T-helper 22 cell (primary cell): ENCODE measurements around the gene RBM10.

Source experiments
- DNase-seq: peaks from one replicate; pipeline ENCODE4 v3.0.0-alpha.2; 2020; ENCODE audit warnings: low read depth

The RBM10 gene

DNA sequence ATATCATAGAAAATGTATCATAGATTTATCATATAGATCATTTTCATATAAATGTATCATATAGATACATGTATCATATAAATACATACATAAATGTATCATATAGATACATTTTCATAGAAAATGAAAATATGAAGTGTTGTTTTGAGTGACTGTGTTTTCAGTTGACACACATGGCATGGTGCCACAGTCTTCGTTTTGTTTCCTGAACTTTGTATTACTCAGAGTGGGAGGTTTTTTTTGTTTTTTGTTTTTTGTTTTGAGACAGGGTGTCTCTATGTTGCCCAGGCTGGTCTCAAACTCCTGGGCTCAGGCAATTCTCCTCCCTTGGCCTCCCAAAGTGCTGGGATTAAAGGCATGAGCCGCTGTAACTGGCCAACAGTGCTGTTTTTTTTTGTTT, 3.9 kb downstream of the RBM10 start:
- no peak for DNase-seq

DNA sequence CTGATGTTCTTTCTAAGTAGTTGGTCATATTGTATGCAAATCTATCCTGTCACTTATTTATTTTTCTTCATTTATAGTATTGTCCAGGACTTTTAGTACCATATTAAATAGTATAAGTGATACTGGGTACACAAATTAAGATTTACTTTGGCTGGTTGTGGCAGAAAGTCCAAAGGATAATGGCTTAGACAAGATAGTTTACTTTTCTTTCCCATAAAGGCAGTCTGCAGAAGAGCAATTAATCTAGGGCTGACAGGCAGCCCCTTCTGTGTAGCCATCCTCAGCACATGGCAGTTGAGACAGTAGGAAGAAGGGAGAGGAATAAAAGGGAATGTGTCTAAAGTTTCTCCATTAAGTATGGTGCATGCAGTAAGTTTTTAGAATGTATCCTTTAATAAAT, 6.4 kb downstream of the RBM10 start:
- no peak for DNase-seq

DNA sequence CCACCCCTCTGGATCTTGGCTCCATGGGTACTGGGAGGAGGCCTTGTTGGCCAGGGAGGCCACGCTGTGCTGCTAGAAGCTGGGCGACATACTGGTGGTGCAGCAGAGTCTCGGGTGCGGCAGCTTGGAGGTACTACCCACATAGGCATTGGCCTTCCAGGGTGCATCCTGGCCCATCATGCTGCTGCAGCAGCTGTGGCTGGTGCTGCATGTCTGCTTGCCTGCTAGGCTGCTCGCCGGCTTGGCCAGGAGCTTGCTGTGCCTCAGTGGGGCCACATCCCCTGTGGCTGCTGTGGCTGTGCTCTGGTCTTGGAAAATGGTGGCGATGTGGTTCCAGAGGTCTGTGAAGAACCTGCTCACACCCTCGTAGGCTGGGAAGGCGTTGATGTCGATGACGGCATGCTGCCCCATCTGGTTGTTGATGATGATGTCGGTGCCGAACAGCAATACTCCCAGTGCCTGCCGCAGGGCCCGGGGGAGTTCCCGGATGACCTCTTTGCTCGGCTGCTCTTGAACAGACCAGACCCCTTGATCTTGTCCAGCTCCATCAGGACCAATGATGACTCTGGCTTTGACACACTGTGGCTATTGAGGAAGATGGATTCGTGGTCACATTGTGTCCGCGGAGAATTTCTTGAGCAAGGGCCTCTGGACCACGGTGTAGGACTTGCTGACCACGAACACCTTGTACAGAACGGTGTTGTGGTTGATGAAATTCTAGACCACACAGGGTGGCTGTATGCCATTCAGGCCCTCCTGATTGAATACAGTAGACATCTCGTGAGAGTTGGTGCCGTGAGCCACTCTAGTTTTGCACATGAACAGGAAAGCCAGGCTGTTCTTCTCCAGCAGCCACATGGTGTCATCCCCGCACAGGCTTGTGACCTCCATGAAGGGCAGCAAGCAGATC, 11.8 kb downstream of the RBM10 start:
- no peak for DNase-seq

DNA sequence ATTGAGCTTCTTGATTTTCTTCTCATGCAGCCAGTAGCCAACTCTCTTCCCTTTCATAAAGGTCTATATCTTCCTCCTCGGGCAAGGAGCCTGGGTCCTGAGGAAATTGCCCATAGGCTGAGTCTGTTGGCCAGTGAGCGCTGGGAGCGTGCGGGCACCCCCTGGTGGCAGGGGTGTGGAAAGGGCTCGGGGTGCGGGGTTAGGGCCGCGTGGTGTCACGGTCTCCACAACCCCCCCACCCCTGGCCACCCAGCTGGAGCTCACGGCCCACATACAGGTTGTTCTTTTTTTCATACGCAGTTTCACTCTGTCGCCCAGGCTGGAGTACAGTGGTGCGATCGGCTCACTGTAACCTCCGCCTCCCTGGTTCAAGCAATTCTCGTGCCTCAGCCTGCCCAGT, 13.1 kb downstream of the RBM10 start:
- no peak for DNase-seq

DNA sequence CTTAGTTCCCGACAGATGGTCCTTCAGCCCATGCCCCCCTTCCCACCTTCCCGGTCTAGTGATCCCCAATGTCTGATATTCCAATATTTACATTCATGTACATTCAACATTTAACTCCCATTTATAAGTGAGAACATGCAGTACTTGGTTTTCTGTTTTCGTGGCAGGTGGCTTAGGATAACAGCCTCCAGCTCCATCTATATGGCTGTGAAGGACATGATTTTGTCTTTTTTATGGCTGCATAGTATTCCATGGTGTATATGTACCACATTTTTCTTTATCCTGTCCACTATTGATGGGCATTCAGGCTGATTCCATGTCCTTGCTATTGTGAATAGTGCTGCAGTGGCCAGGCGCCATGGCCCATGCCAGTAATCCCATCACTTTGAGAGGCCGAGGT, 13.8 kb downstream of the RBM10 start:
- DNase-seq = no peak

DNA sequence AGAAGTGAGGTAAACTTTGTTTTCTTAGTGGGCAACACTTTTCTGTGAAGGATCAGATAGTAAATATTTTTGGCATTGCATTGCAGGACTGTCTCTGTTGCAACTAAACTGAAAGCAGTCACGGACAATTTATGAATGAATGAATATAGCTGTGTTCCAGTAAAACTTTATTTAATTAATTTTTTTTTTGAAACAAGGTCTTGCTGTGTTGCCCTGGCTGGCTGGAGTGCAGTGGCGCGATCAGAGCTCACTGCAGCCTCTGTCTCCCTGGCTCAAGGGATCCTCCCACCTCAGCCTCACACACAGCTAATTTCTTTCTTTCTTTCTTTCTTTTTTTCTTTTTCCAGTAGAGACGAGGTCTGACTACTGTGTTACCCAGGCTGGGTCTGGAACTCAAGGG, 15.8 kb downstream of the RBM10 start:
- no peak for DNase-seq

DNA sequence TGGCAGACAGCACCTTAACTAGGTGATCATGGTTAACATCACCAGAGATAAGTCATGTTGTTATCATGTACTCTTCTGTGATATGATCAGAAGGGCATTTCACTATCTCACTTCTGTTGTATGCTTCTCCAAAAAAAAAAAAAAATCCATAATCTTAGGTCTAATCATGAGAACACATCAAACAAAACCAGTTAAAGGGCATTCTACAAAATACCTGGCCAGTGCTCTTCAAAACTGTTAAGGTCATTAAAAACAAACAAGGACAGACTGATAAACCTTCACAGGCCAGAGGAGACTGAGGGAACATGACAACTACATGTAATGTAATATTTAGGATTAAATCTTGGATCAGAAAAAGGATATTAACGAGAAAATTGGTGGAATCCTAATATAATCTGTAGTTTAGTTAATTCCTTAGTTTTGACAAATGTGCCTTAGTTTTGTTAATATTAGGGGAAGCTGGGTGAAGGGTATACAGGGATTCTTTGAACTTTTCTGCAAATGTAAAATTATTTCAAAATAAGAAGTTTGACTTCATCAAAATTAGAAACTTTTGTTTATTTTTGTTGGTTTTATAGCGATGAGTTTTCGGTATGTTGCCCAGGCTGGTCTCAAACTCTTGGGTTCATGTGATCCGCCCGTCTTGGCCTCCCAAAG, 18.0 kb downstream of the RBM10 start:
- DNase-seq = no peak

DNA sequence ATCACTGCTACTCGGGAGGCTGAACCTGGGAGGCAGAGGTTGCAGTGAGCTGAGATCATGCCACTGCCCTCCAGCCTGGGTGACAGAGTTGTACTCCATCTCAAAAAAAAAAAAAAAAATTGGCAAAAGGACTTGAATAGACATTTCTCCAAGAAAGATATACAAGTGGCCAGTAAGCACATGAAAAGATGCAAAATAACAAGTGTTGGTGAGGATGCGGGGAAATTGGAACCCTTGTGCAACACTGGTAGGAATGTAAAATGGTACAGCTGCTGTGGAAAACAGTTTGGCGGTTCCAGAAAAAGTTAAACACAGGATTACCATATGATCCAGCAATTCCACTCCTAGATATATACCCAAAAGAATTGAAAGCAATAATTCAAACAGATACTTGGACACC, 19.4 kb downstream of the RBM10 start:
- no peak for DNase-seq

DNA sequence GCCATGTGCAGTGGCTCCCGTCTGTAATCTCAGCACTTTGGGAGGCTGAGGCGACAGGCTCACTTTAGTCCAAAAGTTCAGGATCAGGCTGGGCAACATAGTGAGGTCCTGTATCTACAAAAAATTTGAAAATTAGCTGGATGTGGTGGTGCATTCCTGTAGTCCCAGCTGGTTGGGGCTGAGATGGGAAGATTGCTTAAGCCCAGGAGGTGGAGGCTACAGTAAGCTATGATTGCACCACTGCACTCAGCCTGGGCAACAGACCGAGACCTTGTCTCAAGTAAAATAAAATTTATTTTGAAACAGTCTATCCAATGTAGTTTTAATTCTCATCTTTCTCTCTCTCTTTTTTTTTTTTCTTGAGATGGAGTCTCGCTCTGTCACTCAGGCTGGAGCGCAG, 21.1 kb downstream of the RBM10 start:
- no peak for DNase-seq

DNA sequence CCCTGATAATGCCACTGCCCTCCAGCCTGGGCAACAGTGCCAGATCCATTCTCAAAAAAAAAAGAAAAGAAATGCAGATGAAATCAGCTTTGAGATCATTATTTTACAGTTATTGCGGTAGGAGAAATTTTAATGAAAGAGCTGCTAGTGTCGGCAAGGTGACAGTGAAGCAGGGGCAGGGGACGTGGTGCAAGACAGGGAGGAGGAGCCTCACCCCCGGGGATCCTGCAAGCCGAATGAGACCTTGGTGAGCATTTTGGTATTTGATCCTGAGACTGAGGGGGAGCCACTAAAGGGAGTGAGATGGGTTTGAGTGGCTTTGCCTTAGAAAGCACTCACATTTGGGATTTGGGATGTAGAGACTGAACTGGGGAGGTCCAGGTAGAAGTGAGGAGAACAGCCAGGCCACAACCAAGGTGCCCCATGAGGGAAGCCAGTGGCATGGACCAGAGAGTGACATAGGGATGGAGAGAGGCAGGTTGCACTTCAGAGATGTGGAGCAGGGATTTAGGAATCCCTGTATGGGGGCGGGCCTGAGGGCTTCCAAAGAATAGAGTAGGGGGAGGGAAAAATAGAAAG, 23.6 kb downstream of the RBM10 start:
- no peak for DNase-seq

DNA sequence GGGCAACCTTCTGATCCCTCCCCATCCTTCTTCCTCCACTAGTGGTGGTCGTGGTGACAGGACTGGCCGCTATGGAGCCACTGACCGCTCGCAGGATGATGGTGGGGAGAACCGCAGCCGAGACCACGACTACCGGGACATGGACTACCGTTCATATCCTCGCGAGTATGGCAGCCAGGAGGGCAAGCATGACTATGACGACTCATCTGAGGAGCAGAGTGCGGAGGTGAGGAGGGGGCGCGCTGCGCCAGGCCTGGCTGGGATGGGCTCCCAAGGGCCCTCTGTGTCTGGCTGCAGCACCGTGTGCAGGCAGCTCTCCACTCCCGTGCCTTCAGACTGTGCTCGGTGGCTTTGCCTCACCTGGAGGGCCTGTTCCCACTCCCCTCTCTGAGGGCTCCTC, 24.3 kb downstream of the RBM10 start:
- no peak for DNase-seq

DNA sequence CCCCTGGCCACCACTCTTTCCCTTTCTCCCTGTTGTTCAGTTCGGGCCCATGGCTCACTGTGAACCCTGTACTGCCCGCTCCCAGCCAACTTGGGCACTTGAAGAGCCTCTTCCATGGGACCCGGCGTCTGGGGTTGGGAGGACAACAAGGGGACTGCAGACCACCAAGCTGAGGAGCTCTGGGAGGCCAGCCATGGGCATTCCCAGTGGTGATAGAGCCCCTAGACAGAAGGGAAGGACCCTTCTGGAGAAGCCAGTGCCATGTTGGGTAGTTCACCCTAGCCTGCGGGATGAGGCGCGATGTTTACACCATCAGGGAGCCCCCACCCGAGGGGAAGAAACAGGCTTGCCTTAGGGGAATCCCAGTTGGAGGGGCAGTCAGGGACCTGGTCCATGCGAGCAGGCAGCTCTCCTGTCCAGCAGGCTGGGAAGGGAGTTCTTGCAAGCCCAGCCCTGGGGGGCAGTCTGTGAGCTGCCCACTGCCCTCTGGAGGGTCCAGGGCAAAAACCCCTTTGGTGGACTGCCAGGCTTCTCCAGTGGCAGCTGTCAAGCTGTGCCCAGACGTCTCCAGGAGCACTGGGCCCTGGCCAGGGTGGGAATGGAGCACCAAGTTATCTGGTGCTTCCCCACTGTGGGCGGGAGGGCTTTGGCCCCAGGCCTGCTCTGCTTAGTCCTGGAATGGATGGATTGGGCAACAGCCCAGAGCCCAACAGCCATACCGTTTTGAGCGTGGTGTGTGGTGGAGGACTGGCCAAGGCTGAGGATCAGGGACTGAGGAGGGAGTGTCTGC, 24.9 kb downstream of the RBM10 start:
- no peak for DNase-seq

DNA sequence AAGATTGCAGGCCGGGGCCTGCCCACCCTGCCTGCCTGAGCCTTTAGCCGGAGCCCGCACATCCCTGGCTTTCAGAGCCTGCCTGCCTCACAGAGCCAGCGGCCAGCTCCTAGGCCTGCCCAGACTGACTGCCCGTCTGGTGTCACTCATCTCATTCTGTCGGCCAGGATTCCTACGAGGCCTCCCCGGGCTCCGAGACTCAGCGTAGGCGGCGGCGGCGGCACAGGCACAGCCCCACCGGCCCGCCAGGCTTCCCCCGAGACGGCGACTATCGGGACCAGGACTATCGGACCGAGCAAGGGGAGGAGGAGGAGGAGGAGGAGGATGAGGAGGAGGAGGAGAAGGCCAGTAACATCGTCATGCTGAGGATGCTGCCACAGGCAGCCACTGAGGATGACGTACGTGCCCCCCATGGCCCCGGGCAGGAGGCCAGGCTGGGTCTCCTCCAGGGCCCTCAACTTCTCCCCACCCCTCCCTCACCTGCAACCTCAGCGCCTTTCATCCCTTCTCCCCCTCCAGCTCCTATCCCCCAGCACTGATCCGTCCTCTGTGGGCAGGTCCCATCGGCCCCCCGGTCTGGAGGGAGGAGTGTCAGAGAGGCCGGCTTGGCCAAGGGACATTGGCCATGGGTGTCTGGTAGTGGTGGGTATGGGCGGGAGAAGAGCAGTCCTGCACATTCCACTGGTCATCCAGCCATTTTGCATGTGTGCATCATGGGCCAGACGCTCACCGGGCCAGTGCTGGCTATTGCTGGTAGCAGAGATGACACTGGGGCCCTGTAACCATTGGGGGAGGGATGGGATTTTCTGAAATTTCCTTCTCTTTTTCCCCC, 26.1 kb downstream of the RBM10 start:
- DNase-seq = no peak

DNA sequence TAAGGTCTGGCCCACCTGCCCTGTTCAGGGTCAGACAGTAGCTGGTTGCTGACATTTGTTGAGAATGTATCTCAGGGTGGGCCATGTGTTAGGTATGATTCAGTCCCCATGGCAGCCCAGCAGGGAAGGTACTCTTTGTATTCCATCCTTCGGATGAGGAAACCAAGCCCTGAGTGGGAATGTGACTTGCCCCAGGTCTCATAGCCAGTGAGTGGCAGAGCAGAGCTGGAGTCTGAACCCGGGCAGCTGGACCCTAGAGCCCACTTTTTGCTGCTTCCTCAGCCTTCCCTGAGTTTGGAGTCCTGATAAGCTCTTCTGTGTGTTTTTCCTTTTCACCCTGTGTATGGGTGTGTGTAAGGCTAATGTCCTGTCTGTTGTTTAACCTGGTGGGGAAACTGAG, 27.0 kb downstream of the RBM10 start:
- no peak for DNase-seq

DNA sequence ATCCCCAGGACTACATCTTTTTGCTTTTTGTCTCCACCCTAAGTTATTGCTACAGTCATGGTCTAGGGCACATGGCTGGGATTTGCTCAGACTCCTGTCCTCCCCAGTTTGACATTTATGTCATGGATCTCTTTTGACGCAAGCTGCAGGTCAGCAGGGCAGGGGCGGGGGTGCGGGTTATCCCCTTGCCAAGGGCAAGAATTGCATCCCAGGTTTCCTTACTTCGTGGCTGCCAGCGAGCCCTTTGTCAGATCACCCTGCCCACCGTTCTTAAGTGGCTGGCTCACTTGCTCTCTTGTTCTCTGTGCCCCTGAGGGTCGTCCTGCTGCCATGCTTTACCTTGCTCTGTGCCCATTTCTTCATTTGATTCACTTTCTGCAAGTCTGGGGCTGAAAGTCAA, 27.5 kb downstream of the RBM10 start:
- DNase-seq = no peak

DNA sequence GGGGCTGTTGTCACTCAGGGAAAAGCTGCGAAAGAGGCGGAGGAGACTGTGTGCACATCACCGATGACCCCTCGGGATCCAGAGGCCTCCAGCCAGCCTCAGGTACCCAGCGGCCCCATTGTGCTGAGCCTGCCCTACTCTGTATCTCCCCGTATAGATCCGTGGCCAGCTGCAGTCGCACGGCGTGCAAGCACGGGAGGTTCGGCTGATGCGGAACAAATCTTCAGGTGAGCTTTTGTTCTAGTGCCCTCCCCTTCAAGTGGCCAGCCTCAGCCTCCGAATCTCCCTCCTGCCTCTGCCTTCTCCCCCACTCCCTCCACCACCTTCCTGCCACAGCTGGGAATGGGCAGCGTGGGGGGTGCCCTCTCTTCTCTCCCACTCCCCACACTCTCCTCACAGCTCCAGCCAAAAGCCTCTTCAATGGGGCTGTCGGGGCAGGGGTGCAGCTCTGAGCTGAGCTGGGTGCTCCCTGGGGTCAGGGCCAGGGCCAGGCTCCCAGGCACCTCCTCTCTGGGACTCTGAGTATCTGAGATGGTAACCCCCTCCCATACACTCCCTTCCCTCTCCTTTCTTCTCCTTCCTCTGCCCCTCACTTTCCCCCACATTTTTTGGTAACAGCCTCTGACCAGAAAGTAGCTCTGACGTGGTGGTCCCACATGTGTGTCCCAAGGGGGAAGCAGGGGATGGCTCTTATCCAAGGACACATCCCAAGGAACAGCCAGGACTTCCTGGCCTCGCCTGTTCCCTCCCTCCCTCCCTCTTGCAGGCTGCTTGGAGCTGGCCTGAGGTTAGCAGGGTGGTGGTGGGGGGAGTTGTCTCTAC, 28.2 kb downstream of the RBM10 start:
- no peak for DNase-seq

DNA sequence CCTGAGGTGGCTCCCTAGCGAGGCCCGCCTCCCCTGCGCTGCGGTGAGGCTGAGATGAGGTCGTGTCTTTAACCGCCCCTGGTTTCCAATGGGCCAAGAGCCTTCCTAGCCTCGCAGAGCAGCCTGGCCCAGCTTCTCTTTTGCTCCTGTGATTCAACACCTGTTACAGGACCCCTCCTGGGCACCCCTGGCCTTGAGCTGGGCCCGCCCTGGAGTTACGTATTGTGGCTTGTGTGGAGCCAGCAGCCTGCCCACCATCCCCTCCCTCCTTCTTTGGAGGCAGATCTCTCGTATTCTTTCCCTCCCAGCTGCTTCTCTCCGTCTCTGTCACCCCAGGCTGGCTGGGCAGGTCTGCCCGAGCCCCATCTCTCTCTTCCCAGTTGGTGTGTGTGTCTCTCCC, 29.4 kb downstream of the RBM10 start:
- no peak for DNase-seq

DNA sequence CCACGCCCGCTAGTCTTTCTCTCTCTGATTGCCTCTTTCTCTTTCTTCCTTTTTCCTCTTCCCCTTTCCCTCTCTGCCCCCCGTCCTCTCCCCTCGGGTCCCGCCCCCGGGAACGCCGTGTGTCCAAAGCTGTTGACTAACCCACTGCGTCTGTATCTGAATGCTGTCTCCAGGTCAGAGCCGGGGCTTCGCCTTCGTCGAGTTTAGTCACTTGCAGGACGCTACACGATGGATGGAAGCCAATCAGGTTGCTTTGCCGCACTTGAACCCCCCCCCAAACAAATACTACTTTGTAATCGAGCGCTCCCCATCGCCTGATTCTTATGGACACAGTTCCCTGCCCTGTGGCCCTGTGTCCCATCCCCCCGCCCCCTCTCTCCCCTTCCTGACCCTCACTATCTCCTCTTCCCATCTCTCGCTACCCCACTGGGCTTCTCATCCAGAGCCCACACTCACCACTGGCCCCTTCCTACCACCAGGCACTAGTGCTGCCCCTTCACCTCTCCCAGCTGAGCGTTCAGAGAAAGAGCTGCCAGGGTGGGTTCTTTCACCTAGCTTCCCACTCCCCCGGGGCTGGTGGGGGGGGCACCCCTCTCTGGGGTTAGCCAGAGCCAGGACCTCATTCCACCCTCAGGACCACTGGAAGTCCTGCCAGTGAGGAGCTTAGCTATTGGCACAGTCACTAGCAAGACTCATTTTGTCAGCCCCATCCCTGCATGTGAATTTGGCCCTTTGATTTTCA, 30.0 kb downstream of the RBM10 start:
- no peak for DNase-seq

DNA sequence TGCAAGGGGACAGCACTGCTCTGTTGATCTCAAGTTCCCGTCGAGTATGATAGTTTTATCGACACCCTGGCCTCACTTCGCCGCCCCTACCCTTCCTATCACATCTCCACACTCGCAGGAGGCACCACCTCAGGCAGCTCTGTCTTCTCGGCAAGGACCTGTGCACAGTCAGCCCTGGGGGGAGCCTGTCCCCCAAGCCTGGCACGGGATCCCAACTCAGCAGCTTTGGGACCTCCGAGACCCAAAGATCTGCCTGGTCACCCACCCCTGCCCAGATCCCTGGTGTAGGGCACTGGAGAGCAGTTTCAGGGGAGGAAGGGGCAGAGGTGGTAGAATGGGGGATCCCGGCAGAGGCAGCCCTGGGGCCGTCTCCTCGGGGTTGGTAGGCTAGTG, 30.6 kb downstream of the RBM10 start:
- no peak for DNase-seq

DNA sequence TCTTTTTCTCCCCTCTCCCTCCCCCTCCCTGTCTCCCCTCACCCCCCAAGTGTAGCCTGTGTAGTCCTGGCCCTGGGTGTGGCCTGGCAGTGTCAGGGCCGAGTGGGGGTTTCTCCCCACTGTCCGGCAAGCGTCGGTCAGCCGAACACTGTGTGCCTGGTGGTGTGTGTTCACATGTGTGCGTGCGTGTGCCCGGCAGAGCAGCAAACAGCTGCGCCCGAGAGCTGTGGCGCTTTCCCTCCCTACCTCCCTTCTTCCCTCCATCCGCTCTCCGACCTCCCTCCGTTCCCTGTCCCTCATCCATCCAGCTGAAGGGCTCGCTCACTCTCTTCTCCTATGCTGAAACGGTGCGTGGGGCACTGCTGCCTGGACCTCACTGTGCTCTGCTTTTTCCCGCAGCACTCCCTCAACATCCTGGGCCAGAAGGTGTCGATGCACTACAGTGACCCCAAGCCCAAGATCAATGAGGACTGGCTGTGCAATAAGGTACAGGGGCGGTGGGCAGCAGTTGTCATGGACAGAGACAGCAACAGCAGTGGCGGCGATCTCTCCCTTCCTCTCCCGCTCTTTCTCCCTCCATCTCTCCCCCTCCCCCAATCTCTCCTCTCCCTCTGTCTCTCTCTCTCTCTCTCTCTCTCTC, 31.2 kb downstream of the RBM10 start:
- DNase-seq = no peak
